ENCODE measurements around the gene SHC2.

SHC2 gene

DNA sequence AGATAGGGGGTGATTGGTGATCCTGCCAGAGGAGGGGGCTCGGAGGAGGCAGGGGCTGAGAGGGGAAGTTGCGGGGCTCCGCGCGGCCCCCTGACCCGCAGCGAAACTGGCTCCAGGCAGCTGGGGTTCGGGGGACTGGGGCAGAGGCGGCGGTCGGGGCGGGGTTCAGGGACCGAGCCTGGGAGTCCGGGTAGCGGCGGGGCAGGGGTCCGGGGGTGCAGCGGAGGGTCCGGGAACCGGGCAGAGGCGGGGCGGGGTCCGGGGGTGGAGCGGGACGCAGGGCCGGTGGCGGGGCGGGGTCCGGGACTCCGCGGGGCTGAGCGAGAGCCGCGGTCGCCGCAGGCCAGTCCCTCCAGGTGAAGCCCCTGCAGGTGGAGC is 36.6 kb upstream of the SHC2 start:
- H3K27me3 ChIP-seq (ENCODE audit: control insufficient read depth, insufficient read depth, low read length) = peaks cover 26% of the 10 kb centered on the region
- H3K4me3 ChIP-seq (ENCODE audit: low read depth, low read length) = peak overlapping the region; percentile 66

DNA sequence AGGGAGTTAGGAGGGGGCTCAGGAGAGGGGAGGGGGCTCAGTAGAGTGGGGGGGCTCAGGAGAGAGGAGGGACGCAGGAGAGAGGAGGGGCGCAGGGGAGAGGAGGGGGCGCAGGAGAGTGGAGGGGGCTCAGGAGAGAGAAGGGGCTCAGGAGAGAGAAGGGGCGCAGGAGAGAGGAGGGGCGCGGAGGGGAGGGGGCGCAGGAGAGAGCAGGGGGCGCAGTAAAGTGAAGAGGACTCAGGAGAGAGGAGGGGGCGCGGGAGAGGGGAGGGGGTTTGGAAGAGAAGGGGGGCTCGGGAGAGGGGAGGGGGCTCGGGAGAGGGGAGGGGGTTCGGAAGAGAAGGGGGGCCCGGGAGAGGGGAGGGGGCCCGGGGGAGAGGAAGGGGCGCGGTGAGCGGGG is 36.2 kb upstream of the SHC2 start:
- Histone ChIP-seq H3K36me3 (ENCODE audit: control insufficient read depth, insufficient read depth, low read length) (no peaks in the 10 kb centered on the region), H3K4me1 (ENCODE audit: control insufficient read depth, insufficient read depth, low read length) (no peaks in the 10 kb centered on the region), H3K9ac (ENCODE audit: low read depth, low read length) (no peak overlapping the region), H3K27ac (ENCODE audit: low read depth, low read length) (no peak overlapping the region), H3K4me3 (ENCODE audit: low read depth, low read length) (peak overlapping the region; percentile 26; the same call in 1 of the 2 replicates), H3K27me3 (ENCODE audit: control insufficient read depth, insufficient read depth, low read length) (peaks cover 26% of the 10 kb centered on the region), H3K9me3 (ENCODE audit: control insufficient read depth, insufficient read depth, low read length) (no peaks in the 10 kb centered on the region)

More for the DNA sequence above, 36.6 kb upstream of the SHC2 start:
- H3K9me3 ChIP-seq (ENCODE audit: control insufficient read depth, insufficient read depth, low read length) = no peaks in the 10 kb centered on the region
- no peak overlapping the region for H3K9ac ChIP-seq (ENCODE audit: low read depth, low read length)
- no peaks in the 10 kb centered on the region for H3K4me1 ChIP-seq (ENCODE audit: control insufficient read depth, insufficient read depth, low read length)
- no peaks in the 10 kb centered on the region for H3K36me3 ChIP-seq (ENCODE audit: control insufficient read depth, insufficient read depth, low read length)
- no peak overlapping the region for H3K27ac ChIP-seq (ENCODE audit: low read depth, low read length)

DNA sequence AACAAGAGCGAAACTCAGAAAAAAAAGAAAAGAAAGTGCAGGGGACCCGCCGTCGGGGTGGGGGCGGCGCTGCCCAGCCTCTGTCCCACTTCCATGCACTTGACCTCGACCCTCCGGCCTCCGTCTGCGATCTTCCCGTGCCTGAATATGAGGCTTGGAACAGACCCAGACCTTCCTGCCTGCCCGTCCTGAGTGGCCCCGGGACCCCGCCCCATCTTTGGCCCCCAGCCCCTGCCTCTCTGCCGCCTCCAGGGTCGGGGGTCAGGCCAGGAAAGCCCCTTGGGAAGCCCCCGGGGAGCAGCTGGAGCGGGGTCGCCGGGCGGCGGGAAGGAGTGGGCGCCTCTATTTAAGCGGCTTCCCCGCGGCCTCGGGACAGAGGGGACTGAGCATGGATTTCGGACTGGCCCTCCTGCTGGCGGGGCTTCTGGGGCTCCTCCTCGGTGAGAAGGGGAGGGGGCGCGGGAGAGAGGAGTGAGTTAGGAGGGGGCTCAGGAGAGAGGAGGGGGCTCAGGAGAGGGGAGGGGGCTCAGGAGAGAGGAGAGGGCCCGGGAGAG is 35.4 kb upstream of the SHC2 start, which contains the start of gene MADCAM1:
MADCAM1 (plus strand) TSS at position 375 of the 554 bp plus-strand sequence; CDS start at position 389, 14 bp downstream.
- H3K9me3 ChIP-seq (ENCODE audit: control insufficient read depth, insufficient read depth, low read length) = no peaks in the 10 kb centered on the region
- H3K4me1 ChIP-seq (ENCODE audit: control insufficient read depth, insufficient read depth, low read length) = no peaks in the 10 kb centered on the region
- H3K36me3 ChIP-seq (ENCODE audit: control insufficient read depth, insufficient read depth, low read length) = no peaks in the 10 kb centered on the region
- H3K9ac ChIP-seq (ENCODE audit: low read depth, low read length) = no peak within 1 kb of the TSS
- peak within 1 kb of the TSS; percentile 66 for H3K4me3 ChIP-seq (ENCODE audit: low read depth, low read length)
- H3K27ac ChIP-seq (ENCODE audit: low read depth, low read length) = peak within 1 kb of the TSS; percentile 17
- peaks cover 26% of the 10 kb centered on the region for H3K27me3 ChIP-seq (ENCODE audit: control insufficient read depth, insufficient read depth, low read length)

DNA sequence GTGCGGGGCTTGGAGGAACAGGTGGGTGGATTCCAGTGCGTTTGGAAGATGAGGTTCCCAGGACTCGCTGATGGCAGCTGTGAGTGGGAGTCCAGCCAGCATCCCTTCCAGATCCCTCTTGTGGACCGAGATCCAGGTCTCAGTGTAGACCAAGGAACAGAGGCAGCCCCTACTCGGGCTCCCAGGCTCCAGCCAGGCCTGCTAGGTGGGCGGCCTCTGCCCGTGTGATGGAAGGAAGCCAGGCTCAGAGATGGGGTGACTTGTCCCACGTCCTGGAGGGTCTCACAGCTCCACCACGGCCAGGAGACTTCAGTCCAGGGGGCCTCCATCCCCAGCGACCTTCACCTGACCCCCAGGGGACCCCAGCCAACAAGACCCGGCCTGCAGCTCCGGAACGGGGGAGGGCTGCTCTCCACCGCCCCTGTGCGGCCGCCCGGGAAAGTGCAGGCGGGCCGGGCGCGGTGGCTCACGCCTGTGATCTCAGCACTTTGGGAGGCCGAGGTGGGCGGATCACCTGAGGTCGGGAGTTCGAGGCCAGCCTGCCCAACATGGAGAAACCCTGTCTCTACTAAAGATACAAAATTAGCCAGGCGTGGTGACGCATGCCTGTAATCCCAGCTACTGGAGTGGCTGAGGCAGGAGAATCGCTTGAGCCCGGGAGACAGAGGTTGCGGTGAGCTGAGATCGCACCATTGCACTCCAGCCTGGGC is 34.7 kb upstream of the SHC2 start:
- Histone ChIP-seq H3K4me3 (ENCODE audit: low read depth, low read length) (peak overlapping the region; percentile 43; the same call in 1 of the 2 replicates), H3K27ac (ENCODE audit: low read depth, low read length) (peak overlapping the region; percentile 17), H3K9me3 (ENCODE audit: control insufficient read depth, insufficient read depth, low read length) (no peaks in the 10 kb centered on the region), H3K36me3 (ENCODE audit: control insufficient read depth, insufficient read depth, low read length) (no peaks in the 10 kb centered on the region), H3K4me1 (ENCODE audit: control insufficient read depth, insufficient read depth, low read length) (no peaks in the 10 kb centered on the region), H3K9ac (ENCODE audit: low read depth, low read length) (no peak overlapping the region), H3K27me3 (ENCODE audit: control insufficient read depth, insufficient read depth, low read length) (peaks cover 26% of the 10 kb centered on the region)

DNA sequence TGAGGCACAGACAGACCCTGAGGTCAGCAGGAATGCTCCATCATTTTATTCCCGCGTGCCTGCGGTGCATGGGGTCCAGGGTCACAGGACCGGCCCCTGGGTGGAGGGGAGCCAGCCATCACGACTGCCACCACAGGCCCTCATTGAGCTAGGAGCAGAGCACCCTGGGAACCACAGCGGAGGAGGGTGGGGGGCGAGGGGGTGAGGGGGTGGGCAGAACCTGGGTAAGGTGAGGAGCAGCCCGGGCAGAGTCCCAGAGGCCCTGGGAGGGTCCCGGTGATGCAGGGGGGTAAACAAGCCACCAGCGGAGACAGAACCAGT is 34.2 kb upstream of the SHC2 start:
- Histone ChIP-seq H3K4me3 (ENCODE audit: low read depth, low read length) (no peak overlapping the region), H3K27me3 (ENCODE audit: control insufficient read depth, insufficient read depth, low read length) (peaks cover 24% of the 10 kb centered on the region), H3K27ac (ENCODE audit: low read depth, low read length) (no peak overlapping the region), H3K9ac (ENCODE audit: low read depth, low read length) (no peak overlapping the region), H3K36me3 (ENCODE audit: control insufficient read depth, insufficient read depth, low read length) (no peaks in the 10 kb centered on the region), H3K4me1 (ENCODE audit: control insufficient read depth, insufficient read depth, low read length) (no peaks in the 10 kb centered on the region), H3K9me3 (ENCODE audit: control insufficient read depth, insufficient read depth, low read length) (no peaks in the 10 kb centered on the region)

DNA sequence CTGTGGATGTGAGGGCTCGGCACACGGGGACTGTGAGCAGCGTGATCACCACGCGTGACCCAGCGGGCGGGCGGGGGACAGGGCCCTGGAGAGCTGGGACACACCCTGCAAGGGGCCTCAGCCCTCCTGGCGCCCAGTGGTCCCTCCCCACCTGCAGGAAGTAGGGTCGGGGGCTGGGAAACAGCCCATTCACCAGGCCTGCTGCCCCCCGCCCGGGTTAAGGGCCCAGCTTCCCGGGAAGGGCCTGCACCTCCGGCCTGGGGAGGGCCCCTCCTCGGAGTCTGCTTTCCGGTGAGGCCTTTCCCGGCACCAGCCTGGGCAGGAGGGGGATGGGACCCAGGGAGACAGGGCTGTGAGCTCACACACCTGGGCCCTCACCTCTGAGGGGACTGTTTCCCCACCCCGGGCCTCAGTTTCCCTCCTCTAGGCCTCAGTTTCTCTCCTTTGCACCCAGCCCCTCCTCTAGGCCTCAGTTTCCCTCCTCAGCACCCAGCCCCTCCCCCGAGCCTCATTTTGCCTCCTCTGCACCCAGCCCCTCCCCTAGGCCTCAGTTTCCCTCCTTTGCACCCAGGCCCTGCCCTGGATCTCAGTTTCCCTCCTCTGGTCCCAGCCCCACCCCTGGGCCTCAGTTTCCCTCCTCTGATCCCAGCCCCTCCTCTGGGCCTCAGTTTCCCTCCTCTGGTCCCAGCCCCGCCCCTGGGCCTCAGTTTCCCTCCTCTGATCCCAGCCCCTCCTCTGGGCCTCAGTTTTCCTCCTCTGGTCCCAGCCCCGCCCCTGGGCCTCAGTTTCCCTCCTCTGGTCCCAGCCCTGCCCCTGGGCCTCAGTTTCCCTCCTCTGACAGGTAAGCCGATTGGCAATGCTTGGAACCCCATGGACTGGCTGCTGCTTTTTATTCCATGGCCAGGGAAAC is 33.6 kb upstream of the SHC2 start:
- Histone ChIP-seq H3K4me3 (ENCODE audit: low read depth, low read length) (no peak overlapping the region), H3K36me3 (ENCODE audit: control insufficient read depth, insufficient read depth, low read length) (no peaks in the 10 kb centered on the region), H3K27ac (ENCODE audit: low read depth, low read length) (no peak overlapping the region), H3K9ac (ENCODE audit: low read depth, low read length) (no peak overlapping the region), H3K4me1 (ENCODE audit: control insufficient read depth, insufficient read depth, low read length) (no peaks in the 10 kb centered on the region), H3K27me3 (ENCODE audit: control insufficient read depth, insufficient read depth, low read length) (peaks cover 19% of the 10 kb centered on the region), H3K9me3 (ENCODE audit: control insufficient read depth, insufficient read depth, low read length) (no peaks in the 10 kb centered on the region)

DNA sequence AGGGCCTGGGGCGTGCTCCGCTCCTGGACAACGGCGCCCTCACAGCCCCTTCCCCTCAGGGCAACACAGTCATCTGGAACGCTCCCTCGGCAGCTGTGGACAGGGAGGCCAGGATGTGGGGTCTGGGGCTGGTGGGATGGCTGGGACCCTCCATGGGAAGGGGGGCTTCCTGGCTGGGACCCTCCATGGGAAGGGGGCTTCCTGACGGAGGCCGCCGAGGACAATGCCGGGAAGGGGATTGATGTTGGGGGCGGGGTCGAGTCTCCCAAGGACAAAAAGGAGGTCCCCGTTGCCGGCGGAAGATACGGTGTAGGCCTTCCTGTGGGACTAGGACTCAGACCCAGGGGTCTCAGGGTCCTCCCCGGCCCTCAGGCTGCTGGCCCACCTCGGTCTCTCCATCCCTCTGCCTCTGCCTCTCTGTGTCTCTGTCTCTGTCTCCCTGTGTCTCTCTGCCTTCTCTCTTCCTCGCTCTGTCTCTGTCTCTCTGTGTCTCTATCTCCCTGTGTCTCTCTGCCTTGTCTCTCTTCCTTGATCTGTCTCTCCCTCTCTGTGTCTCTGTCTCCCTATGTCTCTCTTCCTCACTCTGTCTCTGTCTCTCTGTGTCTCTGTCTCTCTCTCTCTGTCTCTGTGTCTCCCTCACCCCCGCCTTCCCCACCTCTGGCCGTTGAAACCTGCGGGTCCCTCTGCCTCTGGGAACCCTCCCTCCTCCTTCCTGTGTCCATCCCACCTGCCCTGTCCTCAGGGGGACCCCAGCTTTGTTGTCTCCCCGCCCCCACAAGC is 32.7 kb upstream of the SHC2 start:
- Histone ChIP-seq H3K4me3 (ENCODE audit: low read depth, low read length) (no peak overlapping the region), H3K27ac (ENCODE audit: low read depth, low read length) (no peak overlapping the region), H3K36me3 (ENCODE audit: control insufficient read depth, insufficient read depth, low read length) (no peaks in the 10 kb centered on the region), H3K4me1 (ENCODE audit: control insufficient read depth, insufficient read depth, low read length) (no peaks in the 10 kb centered on the region), H3K27me3 (ENCODE audit: control insufficient read depth, insufficient read depth, low read length) (peaks cover 10% of the 10 kb centered on the region), H3K9me3 (ENCODE audit: control insufficient read depth, insufficient read depth, low read length) (no peaks in the 10 kb centered on the region), H3K9ac (ENCODE audit: low read depth, low read length) (no peak overlapping the region)

DNA sequence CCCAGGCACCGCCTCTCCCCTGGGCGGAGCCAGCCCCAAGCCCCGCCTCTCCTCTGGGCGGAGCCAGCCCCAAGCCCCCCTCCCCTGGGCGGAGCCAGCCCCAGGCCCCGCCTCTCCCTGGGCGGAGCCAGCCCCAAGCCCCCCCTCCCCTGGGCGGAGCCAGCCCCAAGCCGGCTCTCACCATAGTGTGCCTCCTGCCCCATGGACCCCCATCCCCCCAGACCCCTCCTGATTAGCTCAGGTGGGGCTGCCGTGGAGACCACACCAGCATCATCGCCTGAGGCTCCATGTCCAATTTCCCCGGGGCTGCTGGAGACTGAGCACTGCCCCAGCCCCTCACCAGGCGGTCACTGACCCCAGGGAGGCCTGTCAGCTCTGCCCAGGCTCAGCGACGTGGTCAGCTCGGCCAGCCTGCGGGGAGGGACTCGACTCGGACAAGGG is 31.3 kb upstream of the SHC2 start:
- Histone ChIP-seq H3K4me3 (ENCODE audit: low read depth, low read length) (no peak overlapping the region), H3K27me3 (ENCODE audit: control insufficient read depth, insufficient read depth, low read length) (no peaks in the 10 kb centered on the region), H3K9ac (ENCODE audit: low read depth, low read length) (no peak overlapping the region), H3K36me3 (ENCODE audit: control insufficient read depth, insufficient read depth, low read length) (no peaks in the 10 kb centered on the region), H3K4me1 (ENCODE audit: control insufficient read depth, insufficient read depth, low read length) (no peaks in the 10 kb centered on the region), H3K9me3 (ENCODE audit: control insufficient read depth, insufficient read depth, low read length) (no peaks in the 10 kb centered on the region), H3K27ac (ENCODE audit: low read depth, low read length) (no peak overlapping the region)

DNA sequence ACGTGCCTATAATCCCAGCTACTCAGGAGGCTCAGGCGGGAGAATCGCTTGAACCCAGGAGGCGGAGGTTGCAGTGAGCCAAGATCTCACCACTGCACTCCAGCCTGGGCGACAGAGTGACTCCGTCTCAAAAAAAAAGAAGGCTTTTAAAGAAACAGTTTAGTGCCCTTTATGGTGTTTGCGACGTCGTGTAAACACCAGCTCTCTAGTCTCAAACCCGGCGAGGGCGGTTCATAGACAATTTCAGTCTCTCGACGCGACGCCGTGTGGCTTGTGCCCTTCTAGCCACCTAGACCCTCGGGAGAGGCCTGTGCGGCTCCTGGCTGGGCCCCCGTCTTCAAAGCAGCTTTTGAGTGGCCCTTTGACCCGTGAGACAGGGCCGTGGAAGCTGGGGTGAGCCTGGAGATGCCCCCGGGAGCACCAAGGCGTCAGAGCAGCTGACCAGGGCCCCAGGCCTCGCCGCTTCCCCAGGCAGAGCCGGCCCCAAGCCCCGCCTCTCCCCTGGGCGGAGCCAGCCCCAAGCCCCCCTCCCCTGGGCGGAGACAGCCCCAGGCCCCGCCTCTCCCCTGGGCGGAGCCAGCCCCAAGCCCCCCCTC is 30.4 kb upstream of the SHC2 start:
- Histone ChIP-seq H3K9ac (ENCODE audit: low read depth, low read length) (no peak overlapping the region), H3K36me3 (ENCODE audit: control insufficient read depth, insufficient read depth, low read length) (no peaks in the 10 kb centered on the region), H3K9me3 (ENCODE audit: control insufficient read depth, insufficient read depth, low read length) (no peaks in the 10 kb centered on the region), H3K27me3 (ENCODE audit: control insufficient read depth, insufficient read depth, low read length) (no peaks in the 10 kb centered on the region), H3K27ac (ENCODE audit: low read depth, low read length) (no peak overlapping the region), H3K4me3 (ENCODE audit: low read depth, low read length) (no peak overlapping the region), H3K4me1 (ENCODE audit: control insufficient read depth, insufficient read depth, low read length) (no peaks in the 10 kb centered on the region)

DNA sequence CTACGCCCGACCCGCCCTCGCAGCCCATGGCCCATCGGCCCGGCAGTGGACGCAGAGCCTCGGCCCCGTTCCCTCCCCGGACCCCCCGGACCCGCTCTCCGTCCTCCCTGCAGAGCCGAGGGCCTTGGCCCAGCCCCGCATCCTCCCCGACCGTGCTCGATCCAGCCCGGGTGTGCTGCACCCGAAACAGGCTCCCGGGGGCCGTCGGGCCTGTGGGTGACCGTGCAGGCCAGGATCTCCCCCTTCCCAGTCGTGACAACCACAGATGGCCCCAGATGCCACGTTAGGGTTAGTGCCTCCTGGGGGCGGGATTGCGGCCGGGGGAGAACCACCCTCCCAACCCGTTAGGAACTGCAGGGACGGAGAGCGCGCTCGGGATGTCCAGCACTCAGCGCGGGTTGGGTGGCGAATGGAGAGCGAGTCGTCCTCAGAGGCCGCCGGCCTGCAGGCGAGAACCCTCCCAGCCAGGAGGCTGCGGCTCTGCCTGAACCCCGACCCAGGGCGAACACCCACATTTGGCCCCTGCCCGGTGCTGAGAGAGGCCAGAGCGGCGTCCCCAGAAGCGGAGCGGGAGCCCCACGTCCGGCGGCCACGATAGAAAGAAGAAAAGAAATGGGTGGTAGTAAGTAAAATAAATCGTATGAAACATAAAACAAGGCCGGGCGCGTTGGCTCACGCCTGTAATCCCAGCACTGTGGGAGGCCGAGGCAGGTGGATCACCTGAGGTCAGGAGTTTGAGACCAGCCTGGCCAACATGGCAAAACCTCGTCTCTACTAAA is 28.8 kb upstream of the SHC2 start:
- H3K27me3 ChIP-seq (ENCODE audit: control insufficient read depth, insufficient read depth, low read length) = no peaks in the 10 kb centered on the region; the same call in 1 of the 2 replicates
- H3K9ac ChIP-seq (ENCODE audit: low read depth, low read length) = no peak overlapping the region; the same call in 1 of the 2 replicates
- no peaks in the 10 kb centered on the region for H3K36me3 ChIP-seq (ENCODE audit: control insufficient read depth, insufficient read depth, low read length)
- H3K27ac ChIP-seq (ENCODE audit: low read depth, low read length) = no peak overlapping the region
- peaks cover 9% of the 10 kb centered on the region; the same call in 1 of the 2 replicates for H3K4me1 ChIP-seq (ENCODE audit: control insufficient read depth, insufficient read depth, low read length)
- no peaks in the 10 kb centered on the region for H3K9me3 ChIP-seq (ENCODE audit: control insufficient read depth, insufficient read depth, low read length)
- H3K4me3 ChIP-seq (ENCODE audit: low read depth, low read length) = peak overlapping the region; percentile 88

All from HUES48 (cell line).